ENCODE results near the gene SLC40A1. TPM values are rescaled to one million over a fixed set of nuclear protein-coding genes. Genes with fewer than 3 reads are reported as not detected.

SLC40A1 gene
- polyA plus RNA-seq, 1 experiment, result 0.47 TPM

GRCh38 chr2:189599245-189599644 is 18.7 kb upstream of the SLC40A1 start:
- H3K27me3 ChIP-seq (ENCODE audit: control insufficient read depth, insufficient read depth, low read length), result no peaks in the 10 kb centered on the region; the same call in 1 of the 2 replicates
- POLR2A ChIA-PET, result no interaction called here
- DNase-seq (ENCODE audit: low read depth), result no peak
- CTCF ChIA-PET, result no interaction called here
- no peak overlapping the region for H3K4me3 ChIP-seq (ENCODE audit: low read depth, low read length)
- TF ChIP-seq CTCF (IDR thresholded peaks at IDR 0.05; ENCODE audit: insufficient read depth, low read depth, low read length), result no peak
- no peaks in the 10 kb centered on the region for H3K36me3 ChIP-seq (ENCODE audit: control insufficient read depth, insufficient read depth, low read length)

GRCh38 chr2:189595417-189595816 is 14.8 kb upstream of the SLC40A1 start:
- no peak for DNase-seq (ENCODE audit: low read depth)
- H3K27me3 ChIP-seq (ENCODE audit: control insufficient read depth, insufficient read depth, low read length), result no peaks in the 10 kb centered on the region; the same call in 1 of the 2 replicates
- H3K36me3 ChIP-seq (ENCODE audit: control insufficient read depth, insufficient read depth, low read length), result no peaks in the 10 kb centered on the region
- no peak overlapping the region for H3K4me3 ChIP-seq (ENCODE audit: low read depth, low read length)
- POLR2A ChIA-PET, result no interaction called here
- CTCF ChIA-PET, result interaction anchor here (1.0 kb wide), 1 partner anchor 27 kb away, joined by 4 read pairs; no protein-coding TSS in a partner anchor
- TF ChIP-seq CTCF (IDR thresholded peaks at IDR 0.05; ENCODE audit: insufficient read depth, low read depth, low read length), result no peak

DNA sequence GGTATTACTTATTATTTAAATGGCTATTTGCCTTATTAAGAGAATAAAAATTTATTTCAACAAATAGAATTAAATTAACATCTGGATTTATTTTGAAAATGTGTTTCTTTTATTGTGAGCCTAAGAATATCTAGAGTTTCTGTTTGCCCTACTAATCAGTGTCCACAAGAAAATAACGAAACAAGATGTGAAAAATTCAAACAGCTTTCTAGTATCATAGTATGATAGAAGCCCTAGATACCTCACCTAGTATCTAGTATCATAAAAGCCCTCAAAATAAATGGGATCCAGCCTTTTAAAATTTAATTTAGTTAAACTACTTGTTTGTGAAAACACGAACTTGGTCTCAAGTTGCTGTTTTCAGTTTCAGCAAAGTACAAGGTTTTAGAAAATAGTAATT is 13.7 kb upstream of the SLC40A1 start:
- POLR2A ChIA-PET, result no interaction called here

DNA sequence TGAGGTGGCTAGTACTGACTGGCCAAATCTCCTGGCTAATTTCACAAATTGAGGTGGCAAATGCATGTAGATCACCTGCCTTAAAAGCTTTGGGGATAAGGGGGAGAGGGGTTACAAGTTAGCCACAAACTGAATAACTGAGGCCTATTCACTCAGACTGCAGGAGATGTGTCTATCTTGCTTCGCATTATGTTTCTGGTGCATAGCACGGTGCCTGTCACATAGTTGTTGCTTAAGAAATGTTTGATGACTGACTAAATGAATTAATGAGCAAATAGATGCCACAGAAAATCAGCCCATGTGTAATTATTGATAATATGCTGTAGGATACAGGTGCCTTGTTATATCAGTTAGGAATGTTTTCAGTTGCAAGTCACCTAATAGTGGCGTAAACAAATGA is 12.5 kb upstream of the SLC40A1 start:
- TF ChIP-seq CTCF (IDR thresholded peaks at IDR 0.05; ENCODE audit: insufficient read depth, low read depth, low read length), result no peak
- H3K36me3 ChIP-seq (ENCODE audit: control insufficient read depth, insufficient read depth, low read length), result no peaks in the 10 kb centered on the region
- no peaks in the 10 kb centered on the region; the same call in 1 of the 2 replicates for H3K27me3 ChIP-seq (ENCODE audit: control insufficient read depth, insufficient read depth, low read length)
- POLR2A ChIA-PET, result no interaction called here
- DNase-seq (ENCODE audit: low read depth), result no peak
- H3K4me3 ChIP-seq (ENCODE audit: low read depth, low read length), result no peak overlapping the region
- CTCF ChIA-PET, result no interaction called here

More for the DNA sequence above, 13.7 kb upstream of the SLC40A1 start:
- Histone ChIP-seq H3K27me3 (ENCODE audit: control insufficient read depth, insufficient read depth, low read length) (no peaks in the 10 kb centered on the region; the same call in 1 of the 2 replicates), H3K36me3 (ENCODE audit: control insufficient read depth, insufficient read depth, low read length) (no peaks in the 10 kb centered on the region), H3K4me3 (ENCODE audit: low read depth, low read length) (no peak overlapping the region)
- TF ChIP-seq CTCF (IDR thresholded peaks at IDR 0.05; ENCODE audit: insufficient read depth, low read depth, low read length), result no peak
- CTCF ChIA-PET, result interaction anchor here (1.0 kb wide), 1 partner anchor 26 kb away, joined by 4 read pairs; no protein-coding TSS in a partner anchor
- no peak for DNase-seq (ENCODE audit: low read depth)

DNA sequence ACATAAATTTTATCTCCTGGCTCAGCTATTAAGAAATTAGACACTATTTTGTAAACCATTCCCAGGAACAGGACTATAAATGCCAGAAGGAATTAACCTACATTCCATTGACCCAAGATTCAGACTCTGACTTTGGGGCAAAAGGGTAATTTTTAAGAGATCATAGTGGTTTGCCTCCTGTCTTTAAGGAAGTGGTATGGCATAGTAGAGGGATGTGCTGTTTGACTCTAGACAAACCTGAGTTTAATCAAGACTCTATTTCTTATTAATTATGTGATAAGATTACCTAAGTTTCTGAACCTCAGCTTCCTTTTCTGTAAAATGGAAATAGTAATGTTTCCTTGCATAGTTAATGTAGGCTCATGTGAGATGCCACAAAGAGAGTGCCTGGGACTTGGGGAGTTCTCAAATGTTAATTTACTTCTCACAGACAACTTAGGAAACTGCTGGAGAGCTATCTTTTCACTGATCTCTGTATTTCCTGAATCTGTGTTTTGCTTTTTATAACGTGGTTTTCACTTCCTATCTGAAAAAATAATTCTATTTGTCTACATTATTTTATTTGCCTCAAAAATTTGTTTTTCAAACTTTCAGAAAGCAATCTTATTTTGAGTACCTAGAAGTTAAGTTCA is 11.9 kb upstream of the SLC40A1 start:
- Histone ChIP-seq H3K36me3 (ENCODE audit: control insufficient read depth, insufficient read depth, low read length) (no peaks in the 10 kb centered on the region), H3K27me3 (ENCODE audit: control insufficient read depth, insufficient read depth, low read length) (no peaks in the 10 kb centered on the region; the same call in 1 of the 2 replicates), H3K4me3 (ENCODE audit: low read depth, low read length) (no peak overlapping the region)
- DNase-seq (ENCODE audit: low read depth), result no peak
- TF ChIP-seq CTCF (IDR thresholded peaks at IDR 0.05; ENCODE audit: insufficient read depth, low read depth, low read length), result no peak
- POLR2A ChIA-PET, result no interaction called here
- CTCF ChIA-PET, result interaction anchor here (0.5 kb wide), 1 partner anchor 109 kb away, joined by 3 read pairs; no protein-coding TSS in a partner anchor
